HepG2 (cell line): ENCODE results near the gene AIF1. TPM values are rescaled to one million over a fixed set of nuclear protein-coding genes. Genes with fewer than 3 reads are reported as not detected.

Source experiments
- FOXA3 ChIP-seq: IDR thresholded peaks from 2 replicates; pipeline ENCODE4 v1.6.1; 2016; ENCODE audit warnings: missing genetic modification reagents, missing compliant biosample characterization
- GATAD2A ChIP-seq: IDR thresholded peaks from 2 replicates; pipeline ENCODE4 v1.6.1; 2016
- GLI4 ChIP-seq: sonication (generic); formaldehyde crosslinking; IDR thresholded peaks from 2 replicates; pipeline ENCODE4 v1.5.1; 2020; ENCODE audit warnings: missing genetic modification reagents, mild to moderate bottlenecking, moderate library complexity, borderline replicate concordance
- MTA1 ChIP-seq: sonication (generic); formaldehyde crosslinking; IDR thresholded peaks from 2 replicates; pipeline ENCODE4 v1.4.0; 2020; ENCODE audit warnings: missing genetic modification reagents, mild to moderate bottlenecking, borderline replicate concordance
- RBM22 ChIP-seq: fragments of 200-400 bp; formaldehyde crosslinking; optimal IDR thresholded peaks from 2 replicates; pipeline ENCODE3; 2017; ENCODE audit warnings: mild to moderate bottlenecking, low read length, moderate library complexity
- SRY ChIP-seq: sonication (generic); formaldehyde crosslinking; IDR thresholded peaks from 2 replicates; pipeline ENCODE4 v1.8.0; 2022; ENCODE audit warnings: mild to moderate bottlenecking, missing genetic modification reagents
- ZNF20 ChIP-seq: sonication (generic); formaldehyde crosslinking; IDR thresholded peaks from 2 replicates; pipeline ENCODE4 v1.4.0; 2020; ENCODE audit warnings: mild to moderate bottlenecking, moderate library complexity, missing genetic modification reagents
- ZNF251 ChIP-seq: sonication (generic); formaldehyde crosslinking; IDR thresholded peaks from 2 replicates; pipeline ENCODE4 v1.9.0; 2021; ENCODE audit warnings: mild to moderate bottlenecking, missing genetic modification reagents
- ZNF614 ChIP-seq: IDR thresholded peaks from 2 replicates; pipeline ENCODE4 v1.6.1; 2018; ENCODE audit warnings: missing biosample characterization, missing genetic modification reagents, inconsistent platforms, borderline replicate concordance
- polyA plus RNA-seq, 8 experiments: library from polyadenylated mRNA; depleted of rRNA in 3 of 8; stranded (reverse) in 7 of 8; unstranded in 1 of 8; fragments of >200 nt; fragmentation: Illumina TruSeq in 4 of 8; extraction: Trizol in 4 of 8; gene quantifications; 2 replicates each; pipeline versions ENCODE4 v1.2.1 to v1.2.3, GENCODE V29; 2011 to 2016; ENCODE audit warnings: low read depth in 4 of 8, missing spikeins in 1 of 8, mixed read lengths in 1 of 8; ENCODE audit not compliant: insufficient read depth in 1 of 8
- total RNA-seq, 5 experiments: library from RNA; depleted of rRNA; stranded (reverse); fragments of >200 nt; fragmentation: Illumina TruSeq; extraction: Trizol; gene quantifications; 2 replicates each; pipeline ENCODE4 v1.2.3, GENCODE V29; 2016; ENCODE audit warnings: low read depth in 1 of 5
- TF ChIP-seq, protein P1 (sequence below): sonication (generic); formaldehyde crosslinking; IDR thresholded peaks from 2 replicates; pipeline ENCODE4 v1.5.1; 2020; ENCODE audit warnings: mild to moderate bottlenecking, missing genetic modification reagents, moderate library complexity
- TF ChIP-seq, protein P2 (sequence below): sonication (generic); formaldehyde crosslinking; IDR thresholded peaks from 2 replicates; pipeline ENCODE4 v1.4.0; 2020; ENCODE audit warnings: low read depth, missing genetic modification reagents
- TF ChIP-seq, protein P3 (sequence below): sonication (generic); formaldehyde crosslinking; IDR thresholded peaks from 2 replicates; pipeline ENCODE4 v1.4.0; 2020; ENCODE audit warnings: low read depth, mild to moderate bottlenecking, missing genetic modification reagents
- TF ChIP-seq, protein P4 (sequence below): sonication (generic); formaldehyde crosslinking; IDR thresholded peaks from 2 replicates; pipeline ENCODE4 v1.5.0; 2020; ENCODE audit warnings: mild to moderate bottlenecking, missing genetic modification reagents, borderline replicate concordance

Gene AIF1
- total and polyA plus RNA-seq, 2 of the 13 experiments (the other 11 are each of a cell fraction or from before 2014, with no cell fraction given), result 1.5 TPM; not detected in 1

DNA sequence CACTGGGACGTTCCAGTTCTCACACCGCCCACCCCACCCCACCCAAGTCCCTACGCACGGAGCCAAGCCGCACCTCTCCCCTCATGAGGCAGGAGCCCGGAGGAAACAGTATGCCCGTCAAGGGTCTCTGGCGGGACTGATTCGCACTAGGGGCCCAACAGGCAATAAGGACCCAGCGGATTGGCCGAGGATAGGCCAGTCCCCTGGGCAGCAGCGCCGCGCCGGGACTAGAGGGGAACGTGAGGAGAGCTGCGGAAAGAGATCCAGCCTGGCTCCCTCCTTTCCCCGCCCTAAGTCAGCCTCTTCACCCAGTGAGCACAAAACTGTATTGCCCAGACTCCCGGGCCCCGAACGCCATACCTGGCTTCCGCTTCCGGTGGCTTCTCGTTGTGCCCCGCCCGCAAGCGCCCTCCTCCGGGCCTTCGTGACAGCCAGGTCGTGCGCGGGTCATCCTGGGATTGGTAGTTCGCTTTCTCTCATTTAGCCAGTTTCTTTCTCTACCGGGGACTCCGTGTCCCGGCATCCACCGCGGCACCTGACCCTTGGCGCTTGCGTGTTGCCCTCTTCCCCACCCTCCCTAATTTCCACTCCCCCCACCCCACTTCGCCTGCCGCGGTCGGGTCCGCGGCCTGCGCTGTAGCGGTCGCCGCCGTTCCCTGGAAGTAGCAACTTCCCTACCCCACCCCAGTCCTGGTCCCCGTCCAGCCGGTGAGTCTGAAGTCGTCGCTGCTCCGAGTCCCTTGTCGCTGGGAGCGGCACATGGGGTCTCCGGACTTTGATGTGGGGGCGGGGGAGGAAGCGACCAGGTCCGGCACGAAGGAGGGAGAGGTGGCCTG is 50.7 kb downstream of the AIF1 start, which contains the start of gene CSNK2B (continued):
- TF ChIP-seq, protein P1, sequence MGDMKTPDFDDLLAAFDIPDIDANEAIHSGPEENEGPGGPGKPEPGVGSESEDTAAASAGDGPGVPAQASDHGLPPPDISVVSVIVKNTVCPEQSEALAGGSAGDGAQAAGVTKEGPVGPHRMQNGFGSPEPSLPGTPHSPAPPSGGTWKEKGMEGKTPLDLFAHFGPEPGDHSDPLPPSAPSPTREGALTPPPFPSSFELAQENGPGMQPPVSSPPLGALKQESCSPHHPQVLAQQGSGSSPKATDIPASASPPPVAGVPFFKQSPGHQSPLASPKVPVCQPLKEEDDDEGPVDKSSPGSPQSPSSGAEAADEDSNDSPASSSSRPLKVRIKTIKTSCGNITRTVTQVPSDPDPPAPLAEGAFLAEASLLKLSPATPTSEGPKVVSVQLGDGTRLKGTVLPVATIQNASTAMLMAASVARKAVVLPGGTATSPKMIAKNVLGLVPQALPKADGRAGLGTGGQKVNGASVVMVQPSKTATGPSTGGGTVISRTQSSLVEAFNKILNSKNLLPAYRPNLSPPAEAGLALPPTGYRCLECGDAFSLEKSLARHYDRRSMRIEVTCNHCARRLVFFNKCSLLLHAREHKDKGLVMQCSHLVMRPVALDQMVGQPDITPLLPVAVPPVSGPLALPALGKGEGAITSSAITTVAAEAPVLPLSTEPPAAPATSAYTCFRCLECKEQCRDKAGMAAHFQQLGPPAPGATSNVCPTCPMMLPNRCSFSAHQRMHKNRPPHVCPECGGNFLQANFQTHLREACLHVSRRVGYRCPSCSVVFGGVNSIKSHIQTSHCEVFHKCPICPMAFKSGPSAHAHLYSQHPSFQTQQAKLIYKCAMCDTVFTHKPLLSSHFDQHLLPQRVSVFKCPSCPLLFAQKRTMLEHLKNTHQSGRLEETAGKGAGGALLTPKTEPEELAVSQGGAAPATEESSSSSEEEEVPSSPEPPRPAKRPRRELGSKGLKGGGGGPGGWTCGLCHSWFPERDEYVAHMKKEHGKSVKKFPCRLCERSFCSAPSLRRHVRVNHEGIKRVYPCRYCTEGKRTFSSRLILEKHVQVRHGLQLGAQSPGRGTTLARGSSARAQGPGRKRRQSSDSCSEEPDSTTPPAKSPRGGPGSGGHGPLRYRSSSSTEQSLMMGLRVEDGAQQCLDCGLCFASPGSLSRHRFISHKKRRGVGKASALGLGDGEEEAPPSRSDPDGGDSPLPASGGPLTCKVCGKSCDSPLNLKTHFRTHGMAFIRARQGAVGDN (CRISPR knock-in tag), result peak; percentile 84
- TF ChIP-seq ZNF20 (CRISPR knock-in tag), result no peak
- TF ChIP-seq, protein P2, sequence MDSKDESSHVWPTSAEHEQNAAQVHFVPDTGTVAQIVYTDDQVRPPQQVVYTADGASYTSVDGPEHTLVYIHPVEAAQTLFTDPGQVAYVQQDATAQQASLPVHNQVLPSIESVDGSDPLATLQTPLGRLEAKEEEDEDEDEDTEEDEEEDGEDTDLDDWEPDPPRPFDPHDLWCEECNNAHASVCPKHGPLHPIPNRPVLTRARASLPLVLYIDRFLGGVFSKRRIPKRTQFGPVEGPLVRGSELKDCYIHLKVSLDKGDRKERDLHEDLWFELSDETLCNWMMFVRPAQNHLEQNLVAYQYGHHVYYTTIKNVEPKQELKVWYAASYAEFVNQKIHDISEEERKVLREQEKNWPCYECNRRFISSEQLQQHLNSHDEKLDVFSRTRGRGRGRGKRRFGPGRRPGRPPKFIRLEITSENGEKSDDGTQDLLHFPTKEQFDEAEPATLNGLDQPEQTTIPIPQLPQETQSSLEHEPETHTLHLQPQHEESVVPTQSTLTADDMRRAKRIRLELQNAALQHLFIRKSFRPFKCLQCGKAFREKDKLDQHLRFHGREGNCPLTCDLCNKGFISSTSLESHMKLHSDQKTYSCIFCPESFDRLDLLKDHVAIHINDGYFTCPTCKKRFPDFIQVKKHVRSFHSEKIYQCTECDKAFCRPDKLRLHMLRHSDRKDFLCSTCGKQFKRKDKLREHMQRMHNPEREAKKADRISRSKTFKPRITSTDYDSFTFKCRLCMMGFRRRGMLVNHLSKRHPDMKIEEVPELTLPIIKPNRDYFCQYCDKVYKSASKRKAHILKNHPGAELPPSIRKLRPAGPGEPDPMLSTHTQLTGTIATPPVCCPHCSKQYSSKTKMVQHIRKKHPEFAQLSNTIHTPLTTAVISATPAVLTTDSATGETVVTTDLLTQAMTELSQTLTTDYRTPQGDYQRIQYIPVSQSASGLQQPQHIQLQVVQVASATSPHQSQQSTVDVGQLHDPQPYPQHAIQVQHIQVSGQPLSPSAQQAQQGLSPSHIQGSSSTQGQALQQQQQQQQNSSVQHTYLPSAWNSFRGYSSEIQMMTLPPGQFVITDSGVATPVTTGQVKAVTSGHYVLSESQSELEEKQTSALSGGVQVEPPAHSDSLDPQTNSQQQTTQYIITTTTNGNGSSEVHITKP (CRISPR knock-in tag), result no peak
- no peak for TF ChIP-seq RBM22
- no peak for TF ChIP-seq GLI4
- peak; percentile 27; the same call in 1 of the 2 replicates for TF ChIP-seq GATAD2A (CRISPR knock-in tag)
- peak; percentile 50; the same call in 1 of the 2 replicates for TF ChIP-seq ZNF614 (CRISPR knock-in tag)
- TF ChIP-seq, protein P3, sequence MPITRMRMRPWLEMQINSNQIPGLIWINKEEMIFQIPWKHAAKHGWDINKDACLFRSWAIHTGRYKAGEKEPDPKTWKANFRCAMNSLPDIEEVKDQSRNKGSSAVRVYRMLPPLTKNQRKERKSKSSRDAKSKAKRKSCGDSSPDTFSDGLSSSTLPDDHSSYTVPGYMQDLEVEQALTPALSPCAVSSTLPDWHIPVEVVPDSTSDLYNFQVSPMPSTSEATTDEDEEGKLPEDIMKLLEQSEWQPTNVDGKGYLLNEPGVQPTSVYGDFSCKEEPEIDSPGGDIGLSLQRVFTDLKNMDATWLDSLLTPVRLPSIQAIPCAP (CRISPR knock-in tag), result no peak
- no peak; the same call in 1 of the 2 replicates for TF ChIP-seq FOXA3
- TF ChIP-seq ZNF251, result no peak
- peak; percentile 86 for TF ChIP-seq SRY
- TF ChIP-seq MTA1 (CRISPR knock-in tag), result peak; percentile 42; the same call in 1 of the 2 replicates
- TF ChIP-seq, protein P4, sequence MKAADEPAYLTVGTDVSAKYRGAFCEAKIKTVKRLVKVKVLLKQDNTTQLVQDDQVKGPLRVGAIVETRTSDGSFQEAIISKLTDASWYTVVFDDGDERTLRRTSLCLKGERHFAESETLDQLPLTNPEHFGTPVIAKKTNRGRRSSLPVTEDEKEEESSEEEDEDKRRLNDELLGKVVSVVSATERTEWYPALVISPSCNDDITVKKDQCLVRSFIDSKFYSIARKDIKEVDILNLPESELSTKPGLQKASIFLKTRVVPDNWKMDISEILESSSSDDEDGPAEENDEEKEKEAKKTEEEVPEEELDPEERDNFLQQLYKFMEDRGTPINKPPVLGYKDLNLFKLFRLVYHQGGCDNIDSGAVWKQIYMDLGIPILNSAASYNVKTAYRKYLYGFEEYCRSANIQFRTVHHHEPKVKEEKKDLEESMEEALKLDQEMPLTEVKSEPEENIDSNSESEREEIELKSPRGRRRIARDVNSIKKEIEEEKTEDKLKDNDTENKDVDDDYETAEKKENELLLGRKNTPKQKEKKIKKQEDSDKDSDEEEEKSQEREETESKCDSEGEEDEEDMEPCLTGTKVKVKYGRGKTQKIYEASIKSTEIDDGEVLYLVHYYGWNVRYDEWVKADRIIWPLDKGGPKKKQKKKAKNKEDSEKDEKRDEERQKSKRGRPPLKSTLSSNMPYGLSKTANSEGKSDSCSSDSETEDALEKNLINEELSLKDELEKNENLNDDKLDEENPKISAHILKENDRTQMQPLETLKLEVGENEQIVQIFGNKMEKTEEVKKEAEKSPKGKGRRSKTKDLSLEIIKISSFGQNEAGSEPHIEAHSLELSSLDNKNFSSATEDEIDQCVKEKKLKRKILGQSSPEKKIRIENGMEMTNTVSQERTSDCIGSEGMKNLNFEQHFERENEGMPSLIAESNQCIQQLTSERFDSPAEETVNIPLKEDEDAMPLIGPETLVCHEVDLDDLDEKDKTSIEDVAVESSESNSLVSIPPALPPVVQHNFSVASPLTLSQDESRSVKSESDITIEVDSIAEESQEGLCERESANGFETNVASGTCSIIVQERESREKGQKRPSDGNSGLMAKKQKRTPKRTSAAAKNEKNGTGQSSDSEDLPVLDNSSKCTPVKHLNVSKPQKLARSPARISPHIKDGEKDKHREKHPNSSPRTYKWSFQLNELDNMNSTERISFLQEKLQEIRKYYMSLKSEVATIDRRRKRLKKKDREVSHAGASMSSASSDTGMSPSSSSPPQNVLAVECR, result peak; percentile 83
